Kidney (tissue), 14 donors: ENCODE results near the gene MARCHF10. TPM values are rescaled to one million over a fixed set of nuclear protein-coding genes. Genes with fewer than 3 reads are reported as not detected.

ENCODE experiments used
- DNase-seq, 5 donors: peaks; one replicate each; pipeline ENCODE4 v3.0.0-alpha.2; 2013 to 2020
- FAIRE-seq: peaks from 2 replicates; lab custom pipeline; 2012; peaks lifted over from hg19 to GRCh38; lab: Jason Lieb, UNC
- H3K27ac ChIP-seq, 2 donors: one replicate each; pipeline ENCODE4 v1.7.0; 2013; ENCODE audit warnings: low read depth in 2 of 2, low read length in 2 of 2, inconsistent platforms in 1 of 2
- H3K27me3 ChIP-seq: one replicate; pipeline ENCODE4 v1.7.1; 2013; ENCODE audit warnings: low read length, inconsistent platforms; ENCODE audit not compliant: control insufficient read depth, insufficient read depth
- H3K36me3 ChIP-seq, 3 donors: one replicate each; pipeline versions ENCODE4 v1.7.0 to v1.7.1; 2013; ENCODE audit warnings: low read length in 3 of 3, control low read depth in 1 of 3, inconsistent platforms in 1 of 3; ENCODE audit not compliant: insufficient read depth in 3 of 3, control insufficient read depth in 2 of 3
- H3K4me1 ChIP-seq, 3 donors: one replicate each; pipeline versions ENCODE4 v1.7.0 to v1.7.1; 2013; ENCODE audit warnings: low read length in 3 of 3, inconsistent platforms in 1 of 3, low read depth in 1 of 3; ENCODE audit not compliant: control insufficient read depth in 2 of 3, insufficient read depth in 2 of 3
- H3K4me3 ChIP-seq, 3 donors: one replicate each; pipeline versions ENCODE4 v1.7.0 to v1.8.1; 2013; ENCODE audit warnings: low read length in 3 of 3, control low read depth in 1 of 3, inconsistent platforms in 1 of 3
- H3K9ac ChIP-seq, 3 donors: one replicate each; pipeline versions ENCODE4 v1.7.0 to v1.7.1; 2013; ENCODE audit warnings: low read length in 3 of 3, control low read depth in 1 of 3, inconsistent platforms in 1 of 3
- H3K9me3 ChIP-seq, 3 donors: one replicate each; pipeline versions ENCODE4 v1.7.0 to v1.7.1; 2013; ENCODE audit warnings: low read length in 3 of 3, control low read depth in 1 of 3, inconsistent platforms in 1 of 3; ENCODE audit not compliant: control insufficient read depth in 2 of 3, insufficient read depth in 1 of 3
- intact Hi-C: fragments of 100-400 bp; cut with DNase I; formaldehyde crosslinking; loops from one replicate; pipeline ENCODE4 v1.11.1; 2022
- polyA plus RNA-seq: library from polyadenylated mRNA; stranded (reverse); fragments of 350-450 nt; fragmentation: Illumina TruSeq; extraction: RNeasy Lipid Tissue Mini Kit (QIAGEN cat#74804); gene quantifications from one replicate; pipeline ENCODE4 v1.2.3, GENCODE V29; 2014; ENCODE audit warnings: low read depth, low replicate concordance; ENCODE audit not compliant: insufficient read depth
- total RNA-seq: library from RNA; stranded (reverse); fragmentation: NEBNext Ultra II Directional; extraction: Animal tissue kit (Norgen Biotek cat#: 25700); gene quantifications from one replicate; pipeline ENCODE4 v1.2.1, GENCODE V29; 2021
- TF ChIP-seq, protein P1 (sequence below): IDR thresholded peaks from 3 replicates; pipeline ENCODE4 v1.5.1; 2012; ENCODE audit warnings: mild to moderate bottlenecking, moderate library complexity, borderline replicate concordance; ENCODE audit not compliant: insufficient read depth; ENCODE audit errors: extremely low read depth
- donor health status: control.
- donor health status: control.
- donor health status: control.
- donor health status: control.
- donor health status: control.
- donor health status: DM: yes; HTN: yes; CAD: no.
- donor health status: Normal renal cell carcinoma (clear cell type).

MARCHF10 gene
- total and polyA plus RNA-seq, 2 donors from 2014 or later = 0.66 to 6.3 TPM

DNA sequence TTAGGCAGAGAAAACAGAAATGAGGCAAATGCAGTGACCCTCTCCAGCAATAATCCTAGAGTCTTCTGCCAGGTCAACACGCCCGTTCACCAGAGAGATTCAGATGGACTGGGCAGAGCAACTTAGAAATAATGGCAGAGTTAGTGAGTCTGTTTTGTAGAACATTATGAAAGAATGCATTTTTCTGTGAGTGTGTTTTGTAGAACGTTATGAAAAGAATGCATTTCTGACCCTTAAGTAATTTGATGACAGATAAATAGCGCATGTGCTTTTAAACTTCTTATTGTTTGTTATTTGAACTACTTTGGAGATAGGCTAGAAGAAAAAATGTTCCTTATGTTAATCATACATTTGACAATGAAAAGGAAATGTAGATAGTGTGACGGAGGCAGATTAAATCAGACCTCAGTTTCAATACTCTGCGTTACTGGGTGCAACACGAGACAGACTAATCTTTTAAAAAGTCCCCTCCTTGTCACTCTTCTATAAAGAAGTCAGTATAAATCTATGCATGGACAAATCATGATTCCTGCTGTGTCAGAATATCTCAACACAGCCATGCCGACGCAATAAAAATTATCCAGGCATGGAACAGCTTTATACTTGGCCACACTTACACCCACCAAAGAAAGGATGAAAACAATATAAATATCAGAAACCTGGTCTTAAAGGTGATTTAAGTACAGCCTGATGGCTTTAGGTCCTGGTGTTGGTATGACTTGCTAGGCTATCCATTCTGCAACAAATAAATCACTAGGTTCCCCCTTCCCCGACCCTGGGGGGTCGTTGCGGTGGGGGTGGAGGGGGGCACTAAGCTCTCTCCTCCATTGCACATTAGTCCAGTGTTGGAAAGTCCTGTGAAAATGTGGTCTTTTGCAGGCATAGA lies 47.8 kb downstream of the MARCHF10 start:
- H3K4me3 ChIP-seq = no peak overlapping the region
- TF ChIP-seq, protein P1, sequence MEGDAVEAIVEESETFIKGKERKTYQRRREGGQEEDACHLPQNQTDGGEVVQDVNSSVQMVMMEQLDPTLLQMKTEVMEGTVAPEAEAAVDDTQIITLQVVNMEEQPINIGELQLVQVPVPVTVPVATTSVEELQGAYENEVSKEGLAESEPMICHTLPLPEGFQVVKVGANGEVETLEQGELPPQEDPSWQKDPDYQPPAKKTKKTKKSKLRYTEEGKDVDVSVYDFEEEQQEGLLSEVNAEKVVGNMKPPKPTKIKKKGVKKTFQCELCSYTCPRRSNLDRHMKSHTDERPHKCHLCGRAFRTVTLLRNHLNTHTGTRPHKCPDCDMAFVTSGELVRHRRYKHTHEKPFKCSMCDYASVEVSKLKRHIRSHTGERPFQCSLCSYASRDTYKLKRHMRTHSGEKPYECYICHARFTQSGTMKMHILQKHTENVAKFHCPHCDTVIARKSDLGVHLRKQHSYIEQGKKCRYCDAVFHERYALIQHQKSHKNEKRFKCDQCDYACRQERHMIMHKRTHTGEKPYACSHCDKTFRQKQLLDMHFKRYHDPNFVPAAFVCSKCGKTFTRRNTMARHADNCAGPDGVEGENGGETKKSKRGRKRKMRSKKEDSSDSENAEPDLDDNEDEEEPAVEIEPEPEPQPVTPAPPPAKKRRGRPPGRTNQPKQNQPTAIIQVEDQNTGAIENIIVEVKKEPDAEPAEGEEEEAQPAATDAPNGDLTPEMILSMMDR = no peak
- no peaks in the 10 kb centered on the region for H3K9me3 ChIP-seq
- H3K36me3 ChIP-seq = no peaks in the 10 kb centered on the region
- H3K27me3 ChIP-seq = no peaks in the 10 kb centered on the region
- H3K4me1 ChIP-seq = peaks cover 0 to 5% (median 0%) of the 10 kb centered on the region in 3 donors
- intact Hi-C loops = no loop called here
- DNase-seq (peak in 4 of 5 donors; percentile 72 to 85 (median 74)), FAIRE-seq (no peak)
- no peak overlapping the region for H3K9ac ChIP-seq
- H3K27ac ChIP-seq = no peak overlapping the region

DNA sequence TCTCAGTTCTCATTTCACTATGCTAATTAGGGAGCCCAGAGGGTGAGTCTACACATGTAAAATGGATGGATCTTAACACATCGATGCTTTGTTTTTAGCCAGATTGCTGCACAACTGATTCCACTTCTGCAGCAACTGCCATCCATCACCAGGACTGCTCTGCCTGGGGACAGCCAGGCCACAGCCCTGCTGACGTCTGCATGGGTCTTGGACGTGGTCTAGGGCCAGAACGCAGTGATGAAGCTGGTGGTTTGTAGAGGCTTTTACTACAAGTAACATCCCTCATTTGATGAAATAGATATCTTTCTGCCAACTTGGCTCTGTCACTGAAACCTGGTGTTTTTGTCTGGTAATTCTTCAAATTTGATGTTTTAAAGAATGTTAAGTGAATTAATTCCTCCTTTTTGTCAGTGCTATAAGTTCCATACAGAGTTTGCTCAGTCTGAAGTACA lies 50.6 kb downstream of the MARCHF10 start:
- no peaks in the 10 kb centered on the region for H3K36me3 ChIP-seq
- TF ChIP-seq, protein P1 = no peak
- DNase-seq = peak in 2 of 5 donors; percentile 51 to 62
- no peak overlapping the region for H3K27ac ChIP-seq
- H3K4me3 ChIP-seq = no peak overlapping the region
- no peak for FAIRE-seq
- H3K9ac ChIP-seq = no peak overlapping the region
- peaks cover 0 to 5% (median 0%) of the 10 kb centered on the region in 3 donors for H3K4me1 ChIP-seq
- no peaks in the 10 kb centered on the region for H3K9me3 ChIP-seq
- intact Hi-C loops = no loop called here
- no peaks in the 10 kb centered on the region for H3K27me3 ChIP-seq

DNA sequence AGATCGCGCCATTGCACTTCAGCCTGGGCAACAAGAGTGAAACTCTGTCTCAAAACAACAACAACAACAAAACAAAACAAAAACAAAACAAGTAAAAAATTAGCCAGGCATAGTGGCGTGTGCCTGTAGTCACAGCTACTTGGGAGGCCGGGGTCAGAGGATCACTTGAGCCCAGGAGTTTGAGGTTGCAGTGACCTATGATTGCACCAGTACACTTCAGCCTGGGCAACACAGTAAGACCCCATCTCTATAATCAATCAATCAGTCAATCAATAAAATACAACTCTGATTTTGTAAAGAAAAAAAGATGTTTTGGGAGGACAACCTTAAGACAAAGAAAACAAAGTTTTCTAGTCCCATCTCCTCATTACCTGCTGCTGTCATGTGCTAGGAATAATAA lies 51.9 kb downstream of the MARCHF10 start:
- H3K4me1 ChIP-seq = peaks cover 0 to 5% (median 0%) of the 10 kb centered on the region in 3 donors
- FAIRE-seq (no peak), DNase-seq (no peak)
- TF ChIP-seq, protein P1 = no peak
- no peaks in the 10 kb centered on the region for H3K27me3 ChIP-seq
- no peak overlapping the region for H3K4me3 ChIP-seq
- H3K27ac ChIP-seq = no peak overlapping the region
- intact Hi-C loops = no loop called here
- H3K9ac ChIP-seq = no peak overlapping the region
- H3K36me3 ChIP-seq = no peaks in the 10 kb centered on the region
- H3K9me3 ChIP-seq = no peaks in the 10 kb centered on the region
